GM23338 (cell line): ENCODE measurements around the gene BCAR3. TPM values are rescaled to one million over a fixed set of nuclear protein-coding genes. Genes with fewer than 3 reads are reported as not detected.
A peak's percentile ranks its signal among the peaks of the same experiment; 100 is the strongest.

ENCODE experiments used
- ATAC-seq: fragments of 200-7000 bp; cut with Tn5 transposase; 3 replicates; pipeline ENCODE4 v1.9.1; 2020
- DNase-seq: peaks from one replicate; pipeline ENCODE4 v3.0.0-alpha.2; 2015; ENCODE audit warnings: low spot score
- H2AFZ ChIP-seq: fragments of 200-600 bp; sonication (generic); 2 replicates; pipeline ENCODE4 v1.8.0; 2016; ENCODE audit warnings: antibody characterized with exemption, mild to moderate bottlenecking, moderate library complexity
- H3F3A ChIP-seq: fragments of 200-600 bp; sonication (generic); replicated peaks from 2 replicates; pipeline ENCODE4 v1.8.0; 2017; ENCODE audit warnings: antibody characterized with exemption, mixed run types, low read depth
- H3K27ac ChIP-seq: fragments of 200-600 bp; sonication (generic); 2 replicates; pipeline ENCODE4 v1.6.1; 2016; ENCODE audit warnings: low read depth
- H3K27me3 ChIP-seq: fragments of 200-600 bp; sonication (generic); 2 replicates; pipeline ENCODE4 v1.8.0; 2016; ENCODE audit warnings: mild to moderate bottlenecking, mixed run types, moderate library complexity; ENCODE audit not compliant: insufficient read depth
- H3K36me3 ChIP-seq: fragments of 200-600 bp; sonication (generic); 2 replicates; pipeline ENCODE4 v1.8.0; 2016; ENCODE audit warnings: mild to moderate bottlenecking; ENCODE audit not compliant: insufficient read depth
- H3K4me1 ChIP-seq: fragments of 200-600 bp; sonication (generic); 2 replicates; pipeline ENCODE4 v1.8.0; 2016; ENCODE audit warnings: mild to moderate bottlenecking, moderate library complexity; ENCODE audit not compliant: insufficient read depth
- H3K4me2 ChIP-seq: fragments of 200-600 bp; sonication (generic); 2 replicates; pipeline ENCODE4 v1.7.1; 2017; ENCODE audit warnings: mixed run types
- H3K4me3 ChIP-seq: fragments of 200-600 bp; sonication (generic); 2 replicates; pipeline ENCODE4 v1.6.1; 2016; ENCODE audit warnings: mixed run types
- H3K79me2 ChIP-seq: fragments of 200-600 bp; sonication (generic); replicated peaks from 2 replicates; pipeline ENCODE4 v1.8.0; 2017; ENCODE audit warnings: mild to moderate bottlenecking; ENCODE audit not compliant: insufficient read depth
- H3K9me2 ChIP-seq: fragments of 200-600 bp; sonication (generic); 2 replicates; pipeline ENCODE4 v1.8.0; 2017; ENCODE audit not compliant: insufficient read depth
- H4K20me1 ChIP-seq: fragments of 200-600 bp; sonication (generic); replicated peaks from 2 replicates; pipeline ENCODE4 v1.8.0; 2017; ENCODE audit warnings: mild to moderate bottlenecking; ENCODE audit not compliant: insufficient read depth
- H3K27ac Mint-ChIP-seq: 2 replicates; pipeline ENCODE4 v1.8.0; 2020; ENCODE audit warnings: inconsistent platforms, mild to moderate bottlenecking, moderate library complexity, mixed read lengths
- H3K27me3 Mint-ChIP-seq: 3 replicates; pipeline ENCODE4 v1.8.0; 2022; ENCODE audit warnings: low read depth, mild to moderate bottlenecking, moderate library complexity, mixed read lengths, inconsistent platforms; ENCODE audit not compliant: insufficient read depth, poor library complexity
- H3K36me3 Mint-ChIP-seq: 3 replicates; pipeline ENCODE4 v1.8.0; 2021; ENCODE audit warnings: low read depth, mild to moderate bottlenecking, inconsistent platforms, moderate library complexity, mixed read lengths
- H3K4me1 Mint-ChIP-seq: 3 replicates; pipeline ENCODE4 v1.8.0; 2020; ENCODE audit warnings: mild to moderate bottlenecking, inconsistent platforms, mixed read lengths
- H3K4me3 Mint-ChIP-seq: 3 replicates; pipeline ENCODE4 v1.8.0; 2021; ENCODE audit warnings: moderate library complexity, mild to moderate bottlenecking, inconsistent platforms, mixed read lengths
- H3K9me3 Mint-ChIP-seq: 3 replicates; pipeline ENCODE4 v1.8.0; 2020; ENCODE audit warnings: moderate library complexity, mild to moderate bottlenecking, inconsistent platforms, mixed read lengths
- CTCF ChIP-seq, 2 experiments: fragments of 200-600 bp in 1 of 2; sonication (generic) in 1 of 2; conservative IDR thresholded peaks; 2 replicates each; pipeline versions ENCODE4 v1.5.1 to v1.6.1; 2016 to 2017; ENCODE audit warnings: antibody characterized with exemption in 2 of 2, low read depth in 2 of 2, mild to moderate bottlenecking in 2 of 2, moderate library complexity in 1 of 2
- ETS1 ChIP-seq: IDR thresholded peaks from 2 replicates; pipeline ENCODE4 v1.6.1; 2016; ENCODE audit warnings: antibody characterized with exemption
- EZH2 ChIP-seq: fragments of 200-600 bp; sonication (generic); IDR thresholded peaks from one replicate; pipeline ENCODE4 v1.8.0; 2017; ENCODE audit warnings: antibody characterized with exemption, mild to moderate bottlenecking, low read depth; ENCODE audit not compliant: unreplicated experiment
- EZH2phosphoT487 ChIP-seq: fragments of 200-600 bp; sonication (generic); IDR thresholded peaks from one replicate; pipeline ENCODE4 v1.8.1; 2018; ENCODE audit warnings: antibody characterized with exemption; ENCODE audit not compliant: unreplicated experiment
- NANOG ChIP-seq: IDR thresholded peaks from 2 replicates; pipeline ENCODE4 v1.6.1; 2016; ENCODE audit warnings: antibody characterized with exemption, borderline replicate concordance
- REST ChIP-seq: IDR thresholded peaks from one replicate; pipeline ENCODE4 v1.6.1; 2018; ENCODE audit warnings: antibody characterized with exemption; ENCODE audit not compliant: unreplicated experiment
- STAT1 ChIP-seq: IDR thresholded peaks from one replicate; pipeline ENCODE4 v1.6.1; 2016; ENCODE audit warnings: antibody characterized with exemption; ENCODE audit not compliant: unreplicated experiment
- ZNF114 ChIP-seq: fragments of 250-450 bp; sonication (Bioruptor Pico); IDR thresholded peaks from 2 replicates; pipeline ENCODE4 v1.5.0; 2020; ENCODE audit warnings: mild to moderate bottlenecking, moderate library complexity
- ZNF331 ChIP-seq: fragments of 250-450 bp; sonication (Bioruptor Pico); IDR thresholded peaks from 2 replicates; pipeline ENCODE4 v1.5.0; 2020; ENCODE audit warnings: low read depth, mild to moderate bottlenecking, moderate library complexity
- polyA plus RNA-seq: library from polyadenylated mRNA; unstranded; fragments of >200 nt; fragmentation: Nextera tagmentation; extraction: Ambion mirVana; gene quantifications from 2 replicates; pipeline ENCODE4 v1.2.1, GENCODE V29; 2016
- total RNA-seq: library from RNA; depleted of rRNA; stranded (reverse); fragments of >200 nt; shearing (Covaris generic); gene quantifications from 2 replicates; pipeline ENCODE4 v1.2.3, GENCODE V29; 2014

The BCAR3 gene
- total and polyA plus RNA-seq, 2 experiments from 2014 or later = 5.5 to 9.7 TPM

- no peak for TF ChIP-seq NANOG
- no peak for TF ChIP-seq EZH2phosphoT487
Observed at GRCh38 chr1:93716163-93716562, 34.5 kb upstream of the BCAR3 start (continued).

- Mint-ChIP-seq H3K4me3 (no peak overlapping the region), H3K9me3 (no peaks in the 10 kb centered on the region), H3K27ac (no peak overlapping the region), H3K4me1 (peaks cover 3% of the 10 kb centered on the region; the same call in 1 of the 3 replicates), H3K27me3 (peaks cover 3% of the 10 kb centered on the region), H3K36me3 (no peaks in the 10 kb centered on the region)
- TF ChIP-seq REST (no peak), ZNF331 (CRISPR knock-in tag) (no peak), ZNF114 (CRISPR knock-in tag) (no peak), EZH2 (no peak), EZH2phosphoT487 (no peak), ETS1 (no peak), NANOG (no peak), STAT1 (no peak), CTCF (conservative IDR thresholded peaks at IDR 0.05; ENCODE audit: low read depth in 2 of 2) (no peak)
- Histone ChIP-seq H3K4me1 (no peaks in the 10 kb centered on the region), H3K36me3 (no peaks in the 10 kb centered on the region), H4K20me1 (no peaks in the 10 kb centered on the region), H3K9me2 (peaks cover 3% of the 10 kb centered on the region; the same call in 1 of the 2 replicates), H3K27me3 (no peaks in the 10 kb centered on the region), H3F3A (no peaks in the 10 kb centered on the region), H3K4me3 (no peak overlapping the region), H2AFZ (peak overlapping the region; percentile 66; the same call in 1 of the 2 replicates), H3K27ac (no peak overlapping the region), H3K79me2 (no peaks in the 10 kb centered on the region), H3K4me2 (no peak overlapping the region)
- ATAC-seq (no peak; the same call in 2 of the 3 replicates), DNase-seq (no peak)
Observed at GRCh38 chr1:93715529-93716126, 34.0 kb upstream of the BCAR3 start.
